Measurements from ENCODE around the gene PRKAG1. TPM values are rescaled to one million over a fixed set of nuclear protein-coding genes. Genes with fewer than 3 reads are reported as not detected.

PRKAG1 gene
- total RNA-seq, 1 experiment from 2014 or later, result 50.4 TPM

DNA sequence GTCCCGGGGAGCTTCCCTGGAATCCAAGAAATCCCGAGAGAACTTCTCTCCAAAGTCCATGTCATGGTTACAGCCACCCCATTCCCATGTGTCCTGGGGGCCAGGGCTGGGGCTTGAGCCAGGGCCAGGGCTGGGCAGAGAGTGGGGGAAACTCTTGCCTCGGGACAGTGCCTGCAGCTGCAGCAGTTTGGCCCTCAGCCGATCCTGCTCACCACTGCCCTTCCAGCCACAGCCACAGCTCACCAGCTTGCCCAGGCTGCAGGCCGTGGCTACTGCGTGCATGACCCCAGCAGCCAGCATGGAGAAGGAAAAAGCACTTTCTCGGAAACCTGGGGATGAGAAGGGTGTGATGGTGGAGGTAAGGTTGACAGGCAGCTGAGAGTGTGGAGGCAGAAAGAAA is 50.6 kb downstream of the PRKAG1 start:
- no peak for DNase-seq (ENCODE audit: low spot score)

DNA sequence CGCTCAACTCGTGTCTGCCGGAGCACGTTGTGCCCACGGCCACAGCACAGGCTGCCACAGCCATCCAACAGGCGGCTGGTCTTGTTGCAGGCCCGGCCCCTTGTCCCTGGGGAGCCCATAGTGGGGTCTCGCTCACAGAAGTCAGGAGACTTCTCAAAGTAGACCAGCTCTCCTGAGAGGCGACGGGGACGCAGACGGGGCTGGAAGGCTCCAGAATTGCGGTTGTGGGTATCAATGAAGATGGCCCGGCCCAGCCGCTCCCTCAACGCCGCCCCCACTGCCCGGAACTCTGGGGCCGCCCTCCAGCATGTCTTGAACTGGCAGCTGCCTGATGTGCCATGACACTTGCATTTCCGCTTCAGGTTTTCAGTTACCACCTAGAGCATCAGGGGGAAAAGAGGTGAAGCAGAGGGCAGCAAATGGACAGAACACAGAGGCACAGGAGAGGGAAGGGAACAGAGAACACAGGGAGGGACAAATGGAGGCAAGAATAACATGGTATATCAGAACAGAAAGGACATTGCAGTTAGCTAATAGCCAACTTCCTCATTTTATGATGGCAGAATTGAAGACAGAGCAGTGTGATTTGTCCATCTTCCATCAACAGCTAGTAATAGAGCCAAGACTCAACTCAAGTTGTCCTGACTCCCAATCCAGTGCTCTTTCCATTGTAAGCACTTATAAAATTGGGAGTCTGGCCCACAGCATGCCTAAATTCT is 52.2 kb downstream of the PRKAG1 start:
- DNase-seq (ENCODE audit: low spot score), result no peak

DNA sequence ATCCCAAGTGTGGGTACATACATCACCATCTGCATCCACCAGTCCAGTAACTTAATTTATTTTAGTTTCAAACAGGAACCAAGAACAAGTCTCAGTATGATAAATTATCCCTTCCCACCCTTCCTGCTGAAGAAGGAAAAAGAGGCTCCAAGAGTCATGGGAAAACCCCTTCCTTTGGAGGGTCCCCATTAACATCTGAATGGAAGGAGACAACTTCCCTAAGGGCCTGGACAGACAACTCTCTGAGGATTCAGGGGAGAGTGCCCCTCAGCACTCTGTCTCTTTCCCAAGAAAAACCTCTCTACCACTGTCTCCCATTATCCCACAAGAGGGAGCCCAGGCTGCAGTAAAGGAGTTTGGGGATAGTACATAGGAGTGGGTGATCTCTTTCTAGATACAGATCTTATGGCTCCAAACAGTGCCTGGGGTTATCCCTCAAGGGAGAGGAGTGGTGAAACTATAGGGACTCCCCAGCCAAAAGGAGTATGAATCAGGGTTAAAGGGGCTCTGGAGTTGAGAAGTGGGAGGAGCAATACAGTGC is 53.2 kb downstream of the PRKAG1 start:
- peak; percentile 30 for DNase-seq (ENCODE audit: low spot score)

DNA sequence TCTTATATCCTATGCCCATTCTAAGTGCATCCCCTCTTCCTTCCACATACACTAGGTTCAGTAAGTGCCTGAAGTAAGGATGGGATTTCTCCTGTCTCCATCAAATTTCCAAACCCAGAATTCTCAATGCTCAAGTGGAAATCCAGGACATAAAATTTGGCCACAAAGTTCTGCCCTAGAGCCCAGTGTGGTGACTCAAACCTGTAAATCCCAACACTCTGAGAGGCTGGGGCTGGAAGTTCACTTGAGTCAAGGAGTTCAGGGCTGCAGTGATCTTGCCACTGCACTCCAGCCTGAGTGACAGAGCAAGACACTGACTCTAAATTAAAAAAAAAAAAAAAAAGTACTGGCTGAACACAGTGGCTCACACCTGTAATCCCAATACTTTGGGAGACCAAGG is 56.8 kb downstream of the PRKAG1 start:
- DNase-seq (ENCODE audit: low spot score), result no peak

DNA sequence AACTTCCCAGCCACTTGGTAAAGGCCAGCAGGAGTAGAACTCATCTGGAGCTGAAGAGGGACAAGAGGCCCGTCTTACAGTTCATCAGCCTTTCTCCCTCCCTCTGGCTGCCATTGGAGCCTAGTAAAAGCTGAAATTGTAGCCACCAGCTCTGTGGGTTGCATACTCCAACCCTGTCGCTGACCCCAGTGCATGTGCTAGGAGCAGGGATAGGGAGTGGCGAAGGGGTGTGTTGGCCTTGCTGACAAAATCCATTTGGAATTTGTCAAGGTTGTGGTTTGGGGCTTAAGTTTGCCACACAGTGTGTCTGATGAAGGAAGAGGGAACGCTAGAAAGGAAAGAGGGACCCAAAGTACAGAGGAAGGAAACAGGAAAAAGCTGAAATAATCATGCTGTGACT is 57.2 kb downstream of the PRKAG1 start:
- DNase-seq (ENCODE audit: low spot score), result no peak

DNA sequence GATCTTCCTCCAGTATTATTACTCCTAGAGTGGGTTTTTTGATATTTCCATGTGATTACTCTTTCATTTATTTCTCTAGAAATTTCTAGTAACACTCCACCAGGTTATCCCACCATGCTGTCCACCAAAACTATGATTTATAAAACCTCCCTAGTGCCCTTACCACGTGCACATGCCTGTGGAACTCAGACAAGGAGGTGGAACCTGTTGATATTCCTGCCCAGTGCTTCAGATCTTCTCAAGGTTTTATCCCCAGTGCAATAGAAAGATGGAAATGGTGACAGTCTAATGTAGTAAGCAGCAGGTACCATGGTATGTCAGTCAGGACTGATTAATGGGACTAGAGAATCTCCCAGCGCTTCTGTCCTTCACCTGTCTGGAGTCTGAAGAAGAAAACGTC is 57.7 kb downstream of the PRKAG1 start:
- DNase-seq (ENCODE audit: low spot score), result no peak

DNA sequence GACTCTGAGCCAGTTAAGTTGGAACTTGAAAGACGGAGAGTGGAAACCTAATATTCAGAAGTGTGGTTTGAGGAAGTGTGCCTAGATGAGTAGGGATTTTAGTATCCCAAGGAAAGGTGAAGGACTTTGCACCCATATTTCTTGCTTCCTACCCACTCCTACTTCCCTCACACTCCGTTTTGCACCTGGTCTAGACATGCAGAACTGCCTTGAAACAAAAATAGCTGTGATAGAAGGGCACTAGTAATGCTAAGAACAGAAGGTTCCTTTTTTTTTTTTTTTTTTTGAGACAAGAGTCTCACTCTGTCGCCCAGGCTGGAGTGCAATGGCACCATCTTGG is 60.6 kb downstream of the PRKAG1 start:
- no peak for DNase-seq (ENCODE audit: low spot score)

DNA sequence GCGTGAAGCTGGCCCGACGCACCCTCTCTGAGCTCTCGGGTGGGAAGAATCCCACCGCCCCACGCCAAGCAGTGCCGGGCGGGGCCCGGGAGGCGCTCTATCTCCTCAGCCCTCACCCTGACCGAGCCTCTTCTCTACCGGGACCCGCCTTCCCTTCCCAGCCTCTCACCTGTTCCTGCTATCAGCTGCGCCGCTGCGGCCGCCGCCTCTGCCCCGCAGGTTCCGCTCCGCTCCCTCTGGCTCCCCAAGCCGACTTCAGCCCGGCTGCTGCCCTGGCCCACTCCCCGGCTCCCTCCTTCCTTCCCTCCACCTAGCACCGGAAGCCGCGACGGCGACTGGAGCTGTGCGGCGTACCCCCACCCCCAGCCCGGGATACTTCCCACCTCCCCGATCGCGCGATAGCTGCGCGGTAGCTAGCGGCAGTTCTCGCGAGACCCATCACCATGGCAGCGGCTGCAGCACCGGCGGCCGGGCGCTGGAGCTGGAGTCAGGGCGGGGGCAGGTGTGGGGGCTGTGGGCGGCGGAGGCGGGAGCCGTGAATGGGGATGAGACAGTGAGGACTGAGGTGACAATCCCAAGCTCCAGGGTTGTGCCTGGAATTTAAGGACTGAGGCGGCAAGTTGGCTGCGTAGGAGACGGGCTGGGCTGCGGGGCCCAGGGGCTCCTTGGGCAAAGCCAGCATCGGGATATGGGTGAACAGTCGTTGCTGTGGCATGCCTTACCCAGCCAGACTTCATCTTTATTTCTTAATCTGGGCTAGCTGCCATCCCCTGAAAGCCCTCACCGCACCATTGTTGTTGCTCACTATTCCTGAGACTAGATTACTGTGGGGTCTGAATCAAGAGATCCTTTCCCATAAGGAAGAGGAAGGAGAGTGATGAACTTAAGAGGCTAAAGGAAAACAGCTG is 61.2 kb downstream of the PRKAG1 start, which contains the start of gene ARF3:
ARF3 (minus strand) TSS at position 347 of the 908 bp plus-strand sequence. CDS start 16,392 bp downstream, outside the sequence.
- peak; percentile 95 for DNase-seq (ENCODE audit: low spot score)

DNA sequence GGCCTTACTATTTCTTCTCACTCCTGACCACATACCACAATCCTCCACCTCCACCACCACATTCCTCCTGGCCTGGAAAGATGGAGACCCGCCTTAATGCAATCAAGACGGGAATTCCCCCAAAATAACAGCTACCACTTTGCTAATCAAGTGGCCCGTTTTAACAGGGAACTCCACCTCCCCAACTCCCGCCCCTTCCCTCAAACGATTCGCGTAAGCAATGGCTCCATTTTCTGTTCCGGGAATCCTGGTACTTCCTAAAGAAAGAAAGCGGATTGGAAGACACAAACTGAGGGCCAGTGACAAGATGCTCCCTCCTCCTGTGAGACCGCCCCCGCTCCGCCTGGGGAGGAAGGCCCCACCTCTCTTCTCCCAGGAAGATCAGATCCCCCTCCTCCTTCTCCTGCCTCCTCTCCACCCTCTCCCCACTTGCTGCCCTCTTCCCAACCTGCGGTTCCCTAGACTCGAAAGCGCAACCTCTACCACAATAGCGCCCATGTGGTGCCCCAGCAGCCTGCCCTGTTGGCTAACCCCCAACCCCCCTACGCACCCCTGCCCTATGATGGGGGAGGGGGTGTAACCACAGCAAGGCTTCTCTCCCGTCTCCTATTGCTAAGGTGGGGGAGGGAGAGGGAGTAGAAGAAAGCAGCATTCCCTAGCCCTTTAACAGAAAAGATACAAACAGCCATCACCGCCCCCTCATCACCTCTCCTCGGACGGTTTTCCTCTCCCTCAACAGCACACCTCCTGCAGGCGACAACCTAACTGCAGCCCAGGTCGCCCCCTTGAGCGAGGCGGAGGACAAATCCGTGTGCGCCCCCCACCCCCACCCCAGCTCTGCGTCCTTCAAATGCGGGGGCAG is 62.1 kb downstream of the PRKAG1 start:
- peak; percentile 87 for DNase-seq (ENCODE audit: low spot score)

DNA sequence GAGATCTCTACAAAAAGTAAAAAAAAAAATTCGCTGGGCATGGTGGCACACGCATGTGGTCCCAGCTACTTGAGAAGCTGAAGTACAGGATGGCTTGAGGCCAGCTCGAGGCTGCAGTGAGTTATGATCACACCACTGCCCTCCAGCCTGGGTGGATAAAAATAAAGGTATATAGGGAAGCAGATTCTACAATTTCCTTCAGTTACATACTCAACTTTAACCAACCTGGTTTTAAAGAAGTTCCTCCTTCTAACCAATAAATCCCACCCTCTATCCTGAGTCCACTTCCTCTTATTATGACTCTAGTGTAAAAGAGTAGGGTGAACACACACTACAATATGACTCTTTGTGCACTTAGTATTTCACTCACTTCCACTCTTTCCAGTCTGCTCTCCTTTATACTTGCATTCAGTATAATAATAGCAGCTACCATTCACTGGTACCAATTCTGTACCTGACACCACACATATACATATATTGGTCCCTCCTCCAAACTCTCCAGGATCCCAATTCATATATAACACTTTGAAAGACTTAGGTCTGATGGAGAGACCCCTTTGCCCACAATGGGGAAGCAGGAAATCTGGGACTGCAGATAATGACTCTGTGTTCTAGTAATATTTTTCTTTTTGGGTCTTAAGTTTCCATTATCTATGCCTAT is 63.6 kb downstream of the PRKAG1 start:
- no peak for DNase-seq (ENCODE audit: low spot score)

DNA sequence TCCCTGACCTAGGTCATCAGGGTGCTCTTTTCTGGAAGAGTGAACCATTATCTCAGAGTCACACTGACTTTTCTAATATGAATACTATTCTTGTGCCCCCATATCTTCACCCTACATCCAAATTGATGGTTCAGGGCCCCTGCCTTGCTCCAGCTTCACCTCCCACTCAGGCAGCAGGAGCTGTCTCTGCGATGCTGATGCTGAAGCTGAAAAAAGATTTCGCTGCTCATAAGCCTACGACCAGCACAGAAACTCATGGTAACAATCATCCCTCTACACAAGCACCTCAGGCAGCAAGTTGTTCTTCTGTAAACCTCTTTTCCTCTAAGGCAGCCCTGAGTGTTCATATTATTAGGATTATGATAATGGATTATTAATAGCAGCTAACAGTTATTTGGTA is 64.5 kb downstream of the PRKAG1 start:
- no peak for DNase-seq (ENCODE audit: low spot score)

DNA sequence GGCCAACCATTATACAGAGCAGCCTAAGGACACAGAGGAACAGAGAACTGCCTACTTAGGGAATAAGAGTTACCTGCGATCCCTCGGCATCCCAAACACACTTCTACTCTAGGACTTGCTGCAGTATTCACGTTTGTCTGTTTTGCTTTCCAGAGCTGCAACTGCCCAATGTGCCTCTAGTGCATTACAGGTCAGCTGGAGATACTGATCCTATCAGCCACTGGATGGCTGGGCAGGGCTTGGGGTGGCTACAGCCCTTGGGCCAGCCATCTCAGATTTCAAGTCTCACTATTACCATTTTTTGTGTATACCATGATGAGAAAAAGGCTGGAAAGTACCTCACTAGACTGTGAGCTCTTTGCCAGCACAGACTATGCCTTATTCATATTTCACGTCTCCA is 65.9 kb downstream of the PRKAG1 start:
- DNase-seq (ENCODE audit: low spot score), result no peak

Small RNA genes within 50 kb of the gene (small RNA-seq; reads per million reads assigned to genes)
- not detected for gene RNU6-940P

Other genes with a start within 250 kb of the PRKAG1 start
- gene ADCY6, start 229.7 kb downstream of the PRKAG1 start, total RNA-seq (2014; rRNA removed; shearing (Covaris generic)), result 46.3 and 47.4 TPM in 2 replicates
- gene CACNB3, start 200.3 kb downstream of the PRKAG1 start, total RNA-seq (2014; rRNA removed; shearing (Covaris generic)), result 19.8 and 22.4 TPM in 2 replicates
- gene DDX23, start 166.6 kb downstream of the PRKAG1 start, total RNA-seq (2014; rRNA removed; shearing (Covaris generic)), result 103 and 104 TPM in 2 replicates
- 8.7 and 9.8 TPM in 2 replicates for gene RND1, start 152.9 kb downstream of the PRKAG1 start, total RNA-seq (2014; rRNA removed; shearing (Covaris generic))
- gene FKBP11, start 93.3 kb downstream of the PRKAG1 start, total RNA-seq (2014; rRNA removed; shearing (Covaris generic)), result 16.5 and 19.1 TPM in 2 replicates
- 76.3 and 76.9 TPM in 2 replicates for gene ARF3, start 61.3 kb downstream of the PRKAG1 start, total RNA-seq (2014; rRNA removed; shearing (Covaris generic))
- gene WNT10B, start 47.0 kb downstream of the PRKAG1 start, total RNA-seq (2014; rRNA removed; shearing (Covaris generic)), result 0.16 and 0.71 TPM in 2 replicates
- gene WNT1, start 40.5 kb downstream of the PRKAG1 start, total RNA-seq (2014; rRNA removed; shearing (Covaris generic)), result not detected in 2 replicates
- 0.66 and 0.83 TPM in 2 replicates for gene DDN, start 19.4 kb downstream of the PRKAG1 start, total RNA-seq (2014; rRNA removed; shearing (Covaris generic))
- gene KMT2D, start 42.0 kb upstream of the PRKAG1 start, total RNA-seq (2014; rRNA removed; shearing (Covaris generic)), result 28.3 and 32.4 TPM in 2 replicates
- 1.4 and 1.7 TPM in 2 replicates for gene RHEBL1, start 51.2 kb upstream of the PRKAG1 start, total RNA-seq (2014; rRNA removed; shearing (Covaris generic))
- 0.28 TPM in 1 of 2 replicates, not detected in the other for gene DHH, start 76.0 kb upstream of the PRKAG1 start, total RNA-seq (2014; rRNA removed; shearing (Covaris generic))
- 16.1 and 24.6 TPM in 2 replicates for gene LMBR1L, start 92.1 kb upstream of the PRKAG1 start, total RNA-seq (2014; rRNA removed; shearing (Covaris generic))
- 2,713 and 2,908 TPM in 2 replicates for gene TUBA1B, start 112.6 kb upstream of the PRKAG1 start, total RNA-seq (2014; rRNA removed; shearing (Covaris generic))
- gene TUBA1A, start 170.3 kb upstream of the PRKAG1 start, total RNA-seq (2014; rRNA removed; shearing (Covaris generic)), result 6.1 and 7.3 TPM in 2 replicates
- gene TUBA1C, start 246.3 kb upstream of the PRKAG1 start, total RNA-seq (2014; rRNA removed; shearing (Covaris generic)), result 978 and 1,044 TPM in 2 replicates